DND-41 (cell line): ENCODE results near the gene DLGAP4.

Experiments used
- ATAC-seq: fragments of 200-7000 bp; cut with Tn5 transposase; 3 replicates; pipeline ENCODE4 v1.9.1; 2021; ENCODE audit warnings: low read depth; ENCODE audit not compliant: insufficient read depth
- DNase-seq: peaks from one replicate; pipeline ENCODE4 v3.0.0-alpha.2; 2020
- H2AFZ ChIP-seq: 2 replicates; pipeline ENCODE4 v1.6.0; 2012; ENCODE audit warnings: low read depth, low read length
- H3K27ac ChIP-seq: 2 replicates; pipeline ENCODE4 v1.5.1; 2012; ENCODE audit warnings: low read length, inconsistent platforms
- H3K27me3 ChIP-seq: fragments of 200-600 bp; sonication (generic); 2 replicates; pipeline ENCODE4 v1.6.0; 2012; ENCODE audit warnings: low read length, mild to moderate bottlenecking, inconsistent platforms; ENCODE audit not compliant: insufficient read depth, poor library complexity
- H3K36me3 ChIP-seq: 2 replicates; pipeline ENCODE4 v1.5.1; 2012; ENCODE audit warnings: low read length, inconsistent platforms; ENCODE audit not compliant: insufficient read depth
- H3K4me1 ChIP-seq: 2 replicates; pipeline ENCODE4 v1.5.1; 2012; ENCODE audit warnings: mild to moderate bottlenecking, low read length; ENCODE audit not compliant: insufficient read depth
- H3K4me2 ChIP-seq: 2 replicates; pipeline ENCODE4 v1.6.0; 2012; ENCODE audit warnings: mild to moderate bottlenecking, moderate library complexity, low read length, inconsistent platforms; ENCODE audit not compliant: insufficient read depth
- H3K4me3 ChIP-seq, 2 experiments: fragments of 200-600 bp in 1 of 2; shearing (Covaris generic) in 1 of 2; 2 replicates each; pipeline ENCODE4 v1.5.1; 2012 to 2016; ENCODE audit warnings: inconsistent platforms in 2 of 2, low read length in 2 of 2, mild to moderate bottlenecking in 2 of 2, low read depth in 1 of 2, moderate library complexity in 1 of 2
- H3K79me2 ChIP-seq: 2 replicates; pipeline ENCODE4 v1.6.0; 2012; ENCODE audit warnings: low read length, inconsistent platforms; ENCODE audit not compliant: insufficient read depth
- H3K9ac ChIP-seq: 2 replicates; pipeline ENCODE4 v1.6.0; 2012; ENCODE audit warnings: low read depth, mild to moderate bottlenecking, inconsistent platforms, low read length, moderate library complexity
- H3K9me3 ChIP-seq: 2 replicates; pipeline ENCODE4 v1.5.1; 2012; ENCODE audit warnings: low read length, moderate library complexity, mild to moderate bottlenecking, inconsistent platforms; ENCODE audit not compliant: insufficient read depth, severe bottlenecking
- H4K20me1 ChIP-seq: 2 replicates; pipeline ENCODE4 v1.6.0; 2012; ENCODE audit warnings: low read length; ENCODE audit not compliant: insufficient read depth
- CTCF ChIP-seq: IDR thresholded peaks from 2 replicates; pipeline ENCODE4 v1.5.1; 2012; ENCODE audit warnings: borderline replicate concordance, low read length, moderate library complexity, mild to moderate bottlenecking; ENCODE audit not compliant: poor library complexity, severe bottlenecking; ENCODE audit errors: extremely low read depth
- EZH2 ChIP-seq: IDR thresholded peaks from 3 replicates; pipeline ENCODE4 v1.6.1; 2012; ENCODE audit warnings: borderline replicate concordance, low read depth, mild to moderate bottlenecking, moderate library complexity, low read length, inconsistent platforms; ENCODE audit not compliant: severe bottlenecking

DLGAP4 gene

GRCh38 chr20:36396847-36397630 lies 90.9 kb downstream of the DLGAP4 start:
- Histone ChIP-seq H3K36me3 (no peaks in the 10 kb centered on the region), H3K4me1 (no peaks in the 10 kb centered on the region), H2AFZ (no peak overlapping the region), H3K4me3 (no peak overlapping the region), H3K4me2 (no peak overlapping the region), H4K20me1 (no peaks in the 10 kb centered on the region), H3K79me2 (no peaks in the 10 kb centered on the region), H3K27me3 (peaks cover 2% of the 10 kb centered on the region), H3K27ac (no peak overlapping the region), H3K9me3 (no peaks in the 10 kb centered on the region), H3K9ac (no peak overlapping the region)
- TF ChIP-seq CTCF (no peak), EZH2 (no peak)
- DNase-seq (no peak), ATAC-seq (no peak)

GRCh38 chr20:36398515-36398914 lies 92.4 kb downstream of the DLGAP4 start:
- Histone ChIP-seq H4K20me1 (no peaks in the 10 kb centered on the region), H3K9me3 (no peaks in the 10 kb centered on the region), H3K27me3 (no peaks in the 10 kb centered on the region), H3K79me2 (no peaks in the 10 kb centered on the region), H3K4me3 (no peak overlapping the region), H3K9ac (no peak overlapping the region), H3K27ac (no peak overlapping the region), H2AFZ (no peak overlapping the region), H3K36me3 (no peaks in the 10 kb centered on the region), H3K4me1 (no peaks in the 10 kb centered on the region), H3K4me2 (no peak overlapping the region)
- TF ChIP-seq CTCF (no peak), EZH2 (no peak)
- ATAC-seq = no peak
- no peak for DNase-seq

- no peaks in the 10 kb centered on the region for H3K27me3 ChIP-seq
- H3K79me2 ChIP-seq = no peaks in the 10 kb centered on the region
- H2AFZ ChIP-seq = no peak overlapping the region
- DNase-seq (peak; percentile 48), ATAC-seq (peak; percentile 58; the same call in 1 of the 3 replicates)
- TF ChIP-seq EZH2 (no peak), CTCF (peak; percentile 63)
- H3K36me3 ChIP-seq = no peaks in the 10 kb centered on the region
- no peaks in the 10 kb centered on the region for H3K9me3 ChIP-seq
- no peak overlapping the region for H3K4me3 ChIP-seq
- no peaks in the 10 kb centered on the region for H4K20me1 ChIP-seq
- H3K27ac ChIP-seq = no peak overlapping the region
- H3K9ac ChIP-seq = no peak overlapping the region
- no peak overlapping the region for H3K4me2 ChIP-seq
- H3K4me1 ChIP-seq = no peaks in the 10 kb centered on the region
These were observed 93.2 kb downstream of the DLGAP4 start for GRCh38 chr20:36399147-36399968.
